ENCODE measurements around the gene DCAF8L2.
A peak's percentile ranks its signal among the peaks of the same experiment; 100 is the strongest.

The DCAF8L2 gene

GRCh38 chrX:27600686-27601085, 10.5 kb downstream of the DCAF8L2 start:
- TF ChIP-seq RAD21 (IDR thresholded peaks at IDR 0.05; ENCODE audit: low read depth) (no peak), EP300 (IDR thresholded peaks at IDR 0.05; ENCODE audit: borderline replicate concordance) (no peak), FOXM1 (IDR thresholded peaks at IDR 0.05; ENCODE audit: borderline replicate concordance, low read depth) (no peak), ZBTB7A (IDR thresholded peaks at IDR 0.05; ENCODE audit: low read depth) (no peak)
- TF ChIP-seq, protein P1, sequence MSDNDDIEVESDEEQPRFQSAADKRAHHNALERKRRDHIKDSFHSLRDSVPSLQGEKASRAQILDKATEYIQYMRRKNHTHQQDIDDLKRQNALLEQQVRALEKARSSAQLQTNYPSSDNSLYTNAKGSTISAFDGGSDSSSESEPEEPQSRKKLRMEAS (IDR thresholded peaks at IDR 0.05), result no peak
- TF ChIP-seq, protein P2, sequence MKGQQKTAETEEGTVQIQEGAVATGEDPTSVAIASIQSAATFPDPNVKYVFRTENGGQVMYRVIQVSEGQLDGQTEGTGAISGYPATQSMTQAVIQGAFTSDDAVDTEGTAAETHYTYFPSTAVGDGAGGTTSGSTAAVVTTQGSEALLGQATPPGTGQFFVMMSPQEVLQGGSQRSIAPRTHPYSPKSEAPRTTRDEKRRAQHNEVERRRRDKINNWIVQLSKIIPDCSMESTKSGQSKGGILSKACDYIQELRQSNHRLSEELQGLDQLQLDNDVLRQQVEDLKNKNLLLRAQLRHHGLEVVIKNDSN (IDR thresholded peaks at IDR 0.05), result no peak

DNA sequence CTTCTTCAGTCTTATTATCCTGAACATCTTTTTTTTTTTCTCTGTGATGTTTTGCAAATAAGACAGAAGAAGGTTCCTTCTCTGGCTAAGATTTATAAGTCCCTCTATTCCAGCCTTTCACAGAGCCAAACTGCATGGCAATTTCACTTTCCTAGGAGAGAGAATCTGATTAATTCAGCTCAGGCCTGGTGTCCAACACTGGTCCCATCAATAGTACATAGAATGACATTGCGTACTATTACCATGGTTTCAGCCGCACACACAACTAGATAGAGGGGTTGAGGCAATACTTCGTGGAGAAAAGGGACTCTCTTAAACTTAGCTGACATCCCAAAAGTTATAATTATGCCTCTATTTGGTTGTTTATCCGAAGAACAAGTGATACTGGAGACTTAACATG, 18.5 kb downstream of the DCAF8L2 start:
- TF ChIP-seq TAF1 (IDR thresholded peaks at IDR 0.05; ENCODE audit: low read depth), result no peak
- no peak for TF ChIP-seq YY1 (IDR thresholded peaks at IDR 0.05; ENCODE audit: low read depth)
- TF ChIP-seq CREB1 (IDR thresholded peaks at IDR 0.05; ENCODE audit: low read depth), result no peak
- no peak for TF ChIP-seq ZBTB7A (IDR thresholded peaks at IDR 0.05; ENCODE audit: low read depth)
- TF ChIP-seq CEBPB (IDR thresholded peaks at IDR 0.05), result no peak
- TF ChIP-seq TCF12 (IDR thresholded peaks at IDR 0.05; ENCODE audit: low read depth), result no peak
- no peak for TF ChIP-seq FOXM1 (IDR thresholded peaks at IDR 0.05; ENCODE audit: borderline replicate concordance, low read depth)

DNA sequence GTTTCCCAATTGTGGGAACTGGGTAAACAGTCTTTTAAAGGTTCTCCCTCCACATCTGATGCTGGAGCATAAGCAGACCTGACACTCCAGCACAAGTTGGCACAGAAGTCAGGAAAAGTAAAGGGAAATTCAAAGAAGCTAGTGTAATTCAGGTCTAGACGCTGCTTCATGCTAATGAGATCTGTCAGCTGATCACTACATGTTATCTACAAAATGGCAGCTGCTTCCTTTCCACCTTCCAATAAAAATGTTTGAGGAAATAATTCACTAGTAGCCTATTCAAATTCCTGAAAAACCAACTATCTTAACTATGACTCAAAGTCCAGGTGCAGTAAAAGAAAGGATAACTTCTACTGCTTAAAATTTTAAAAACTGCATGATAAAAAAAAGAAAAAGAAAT, 29.3 kb downstream of the DCAF8L2 start:
- no peak for TF ChIP-seq ZBTB7A (IDR thresholded peaks at IDR 0.05; ENCODE audit: low read depth)

DNA sequence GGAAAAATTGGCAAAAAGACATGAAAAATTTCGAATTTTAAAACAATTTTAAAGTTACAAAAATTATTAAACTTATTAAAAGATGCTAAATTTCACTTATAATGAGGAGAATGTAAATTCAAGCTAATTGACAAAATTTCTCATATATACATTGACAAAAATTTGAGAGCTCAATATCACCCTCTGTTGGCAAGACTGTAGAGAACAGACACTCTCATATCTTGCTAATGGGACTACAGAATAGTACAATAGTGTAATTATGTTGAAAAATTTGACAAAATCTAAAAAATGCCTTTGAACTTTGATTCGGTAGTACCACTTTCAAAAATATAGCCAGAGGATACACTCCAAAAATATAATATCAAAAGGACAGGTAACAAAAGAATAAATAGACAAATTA, 29.8 kb downstream of the DCAF8L2 start:
- no peak for TF ChIP-seq EP300 (IDR thresholded peaks at IDR 0.05; ENCODE audit: borderline replicate concordance)
- TF ChIP-seq, protein P3, sequence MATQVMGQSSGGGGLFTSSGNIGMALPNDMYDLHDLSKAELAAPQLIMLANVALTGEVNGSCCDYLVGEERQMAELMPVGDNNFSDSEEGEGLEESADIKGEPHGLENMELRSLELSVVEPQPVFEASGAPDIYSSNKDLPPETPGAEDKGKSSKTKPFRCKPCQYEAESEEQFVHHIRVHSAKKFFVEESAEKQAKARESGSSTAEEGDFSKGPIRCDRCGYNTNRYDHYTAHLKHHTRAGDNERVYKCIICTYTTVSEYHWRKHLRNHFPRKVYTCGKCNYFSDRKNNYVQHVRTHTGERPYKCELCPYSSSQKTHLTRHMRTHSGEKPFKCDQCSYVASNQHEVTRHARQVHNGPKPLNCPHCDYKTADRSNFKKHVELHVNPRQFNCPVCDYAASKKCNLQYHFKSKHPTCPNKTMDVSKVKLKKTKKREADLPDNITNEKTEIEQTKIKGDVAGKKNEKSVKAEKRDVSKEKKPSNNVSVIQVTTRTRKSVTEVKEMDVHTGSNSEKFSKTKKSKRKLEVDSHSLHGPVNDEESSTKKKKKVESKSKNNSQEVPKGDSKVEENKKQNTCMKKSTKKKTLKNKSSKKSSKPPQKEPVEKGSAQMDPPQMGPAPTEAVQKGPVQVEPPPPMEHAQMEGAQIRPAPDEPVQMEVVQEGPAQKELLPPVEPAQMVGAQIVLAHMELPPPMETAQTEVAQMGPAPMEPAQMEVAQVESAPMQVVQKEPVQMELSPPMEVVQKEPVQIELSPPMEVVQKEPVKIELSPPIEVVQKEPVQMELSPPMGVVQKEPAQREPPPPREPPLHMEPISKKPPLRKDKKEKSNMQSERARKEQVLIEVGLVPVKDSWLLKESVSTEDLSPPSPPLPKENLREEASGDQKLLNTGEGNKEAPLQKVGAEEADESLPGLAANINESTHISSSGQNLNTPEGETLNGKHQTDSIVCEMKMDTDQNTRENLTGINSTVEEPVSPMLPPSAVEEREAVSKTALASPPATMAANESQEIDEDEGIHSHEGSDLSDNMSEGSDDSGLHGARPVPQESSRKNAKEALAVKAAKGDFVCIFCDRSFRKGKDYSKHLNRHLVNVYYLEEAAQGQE (IDR thresholded peaks at IDR 0.05; ENCODE audit: low read depth), result no peak
- TF ChIP-seq ZBTB7A (IDR thresholded peaks at IDR 0.05; ENCODE audit: low read depth), result no peak
- TF ChIP-seq EGR1 (IDR thresholded peaks at IDR 0.05), result no peak
- peak; percentile 29; the same call in 1 of the 2 replicates for TF ChIP-seq RAD21 (IDR thresholded peaks at IDR 0.05; ENCODE audit: low read depth)

DNA sequence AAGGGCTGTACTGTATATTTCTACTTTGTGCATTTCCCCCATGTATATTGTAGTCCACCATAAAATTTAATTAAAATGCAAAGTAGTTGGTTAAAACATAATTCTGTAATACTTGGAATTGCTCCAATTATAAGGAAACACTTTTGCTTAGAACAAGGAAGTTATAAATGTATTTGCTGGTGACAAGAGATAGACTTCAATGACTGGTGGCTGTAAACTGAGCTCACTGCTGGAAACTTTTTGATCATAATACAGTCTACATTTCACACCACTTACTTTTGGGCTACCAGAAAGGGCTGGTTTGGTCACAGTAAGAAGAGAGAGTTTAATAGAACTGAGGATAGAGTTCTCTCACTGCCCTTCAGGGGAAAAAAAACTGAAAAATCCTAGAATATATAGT, 32.7 kb downstream of the DCAF8L2 start:
- TF ChIP-seq NFIC (IDR thresholded peaks at IDR 0.05), result no peak
- TF ChIP-seq, protein P2 (IDR thresholded peaks at IDR 0.05), result no peak
- no peak for TF ChIP-seq ZBTB7A (IDR thresholded peaks at IDR 0.05; ENCODE audit: low read depth)
- TF ChIP-seq, protein P1 (IDR thresholded peaks at IDR 0.05), result no peak
- no peak for TF ChIP-seq TCF12 (IDR thresholded peaks at IDR 0.05; ENCODE audit: low read depth)
- TF ChIP-seq CEBPB (IDR thresholded peaks at IDR 0.05), result no peak
- TF ChIP-seq YY1 (IDR thresholded peaks at IDR 0.05; ENCODE audit: low read depth), result no peak
- no peak for TF ChIP-seq TEAD4 (IDR thresholded peaks at IDR 0.05)
- no peak for TF ChIP-seq FOXM1 (IDR thresholded peaks at IDR 0.05; ENCODE audit: borderline replicate concordance, low read depth)
- TF ChIP-seq RAD21 (IDR thresholded peaks at IDR 0.05; ENCODE audit: low read depth), result no peak
- TF ChIP-seq CREB1 (IDR thresholded peaks at IDR 0.05; ENCODE audit: low read depth), result no peak
- no peak for TF ChIP-seq TAF1 (IDR thresholded peaks at IDR 0.05; ENCODE audit: low read depth)
- TF ChIP-seq, protein P3 (IDR thresholded peaks at IDR 0.05; ENCODE audit: low read depth), result no peak
- TF ChIP-seq EP300 (IDR thresholded peaks at IDR 0.05; ENCODE audit: borderline replicate concordance), result no peak
- TF ChIP-seq EGR1 (IDR thresholded peaks at IDR 0.05), result no peak

- no peak for TF ChIP-seq YY1 (IDR thresholded peaks at IDR 0.05; ENCODE audit: low read depth)
- TF ChIP-seq EP300 (IDR thresholded peaks at IDR 0.05; ENCODE audit: borderline replicate concordance), result no peak
- TF ChIP-seq, protein P2 (IDR thresholded peaks at IDR 0.05), result no peak
- TF ChIP-seq EGR1 (IDR thresholded peaks at IDR 0.05), result no peak
- TF ChIP-seq CEBPB (IDR thresholded peaks at IDR 0.05), result no peak
Measured at GRCh38 chrX:27626066-27626465, 35.9 kb downstream of the DCAF8L2 start.

- TF ChIP-seq CREB1 (IDR thresholded peaks at IDR 0.05; ENCODE audit: low read depth) (no peak), EGR1 (IDR thresholded peaks at IDR 0.05) (no peak), RAD21 (IDR thresholded peaks at IDR 0.05; ENCODE audit: low read depth) (no peak), YY1 (IDR thresholded peaks at IDR 0.05; ENCODE audit: low read depth) (no peak), TCF12 (IDR thresholded peaks at IDR 0.05; ENCODE audit: low read depth) (no peak), TEAD4 (IDR thresholded peaks at IDR 0.05) (no peak), CEBPB (IDR thresholded peaks at IDR 0.05) (no peak), ZBTB7A (IDR thresholded peaks at IDR 0.05; ENCODE audit: low read depth) (no peak), TAF1 (IDR thresholded peaks at IDR 0.05; ENCODE audit: low read depth) (no peak), EP300 (IDR thresholded peaks at IDR 0.05; ENCODE audit: borderline replicate concordance) (no peak), NFIC (IDR thresholded peaks at IDR 0.05) (no peak)
- TF ChIP-seq, protein P3 (IDR thresholded peaks at IDR 0.05; ENCODE audit: low read depth), result no peak
- TF ChIP-seq, protein P2 (IDR thresholded peaks at IDR 0.05), result no peak
Measured at GRCh38 chrX:27633328-27633727, 43.2 kb downstream of the DCAF8L2 start.

Data from Ishikawa (cell line).